Brain microvascular endothelial cell (primary cell): Measurements from ENCODE around the gene STARD3.

ENCODE experiments used
- DNase-seq: peaks from one replicate; pipeline ENCODE4 v3.0.0-alpha.2; 2020
- H3K27ac ChIP-seq: fragments of 250-450 bp; sonication (Bioruptor Pico); 2 replicates; pipeline ENCODE4 v1.5.1; 2020; ENCODE audit warnings: mild to moderate bottlenecking, moderate library complexity
- H3K27me3 ChIP-seq: fragments of 250-450 bp; sonication (Bioruptor Pico); replicated peaks from 2 replicates; pipeline ENCODE4 v1.5.1; 2020; ENCODE audit warnings: mild to moderate bottlenecking
- H3K36me3 ChIP-seq: fragments of 250-450 bp; sonication (Bioruptor Pico); replicated peaks from 2 replicates; pipeline ENCODE4 v1.5.1; 2020; ENCODE audit warnings: mild to moderate bottlenecking
- H3K4me3 ChIP-seq: 2 replicates; pipeline ENCODE4 v1.5.1; 2011; ENCODE audit warnings: low read depth, mild to moderate bottlenecking, control low read depth, low read length, moderate library complexity
- in situ Hi-C: cut with HindIII; loops from 2 replicates; pipeline ENCODE4 v1.10.0; 2017; ENCODE audit warnings: low sequenced_read_pairs, low pct_ligation_motif_present
- TF ChIP-seq, protein P1 (sequence below): IDR thresholded peaks from 2 replicates; pipeline ENCODE4 v1.5.1; 2011; ENCODE audit warnings: low read depth, mild to moderate bottlenecking, moderate library complexity, low read length, control low read depth, inconsistent platforms; ENCODE audit errors: missing control alignments

Gene STARD3

DNA sequence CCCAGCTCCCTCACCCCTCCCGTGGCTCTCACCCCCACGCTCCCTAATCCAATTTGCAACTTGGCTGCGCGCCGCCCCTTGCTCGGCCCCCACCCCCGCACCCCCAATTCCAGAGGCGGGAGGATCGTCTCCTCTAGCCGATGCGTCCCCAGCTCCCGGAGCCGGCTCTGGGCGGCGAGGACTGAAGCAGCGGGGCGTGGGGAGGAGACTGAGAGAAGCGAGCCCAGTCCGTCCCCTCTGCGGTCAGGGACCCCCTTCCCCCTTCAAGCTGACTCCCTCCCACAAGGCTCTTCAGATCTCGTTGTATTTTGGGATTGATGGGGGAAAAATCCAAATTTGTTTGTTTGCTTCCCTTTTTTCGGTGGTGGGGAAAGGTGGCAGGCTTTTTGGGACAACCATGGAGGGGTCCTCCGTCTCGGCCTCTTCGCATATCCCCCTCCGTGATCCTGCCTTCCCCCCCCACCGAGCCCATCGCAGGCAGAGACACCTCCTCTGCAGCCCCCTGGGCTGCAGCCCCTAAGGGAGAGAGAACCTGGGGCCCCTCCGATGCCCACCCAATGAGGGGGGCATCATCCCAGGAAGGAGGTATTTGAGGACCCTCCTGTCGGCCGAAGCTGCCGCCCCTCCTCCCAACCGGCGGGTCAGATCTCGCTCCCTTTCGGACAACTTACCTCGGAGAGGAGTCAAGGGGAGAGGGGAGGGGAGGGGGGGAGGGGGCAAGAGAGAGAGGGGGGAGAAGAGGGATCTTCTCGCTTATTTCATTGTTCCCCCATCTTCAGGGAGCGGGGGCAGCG is 29.7 kb upstream of the STARD3 start:
- TF ChIP-seq, protein P1, sequence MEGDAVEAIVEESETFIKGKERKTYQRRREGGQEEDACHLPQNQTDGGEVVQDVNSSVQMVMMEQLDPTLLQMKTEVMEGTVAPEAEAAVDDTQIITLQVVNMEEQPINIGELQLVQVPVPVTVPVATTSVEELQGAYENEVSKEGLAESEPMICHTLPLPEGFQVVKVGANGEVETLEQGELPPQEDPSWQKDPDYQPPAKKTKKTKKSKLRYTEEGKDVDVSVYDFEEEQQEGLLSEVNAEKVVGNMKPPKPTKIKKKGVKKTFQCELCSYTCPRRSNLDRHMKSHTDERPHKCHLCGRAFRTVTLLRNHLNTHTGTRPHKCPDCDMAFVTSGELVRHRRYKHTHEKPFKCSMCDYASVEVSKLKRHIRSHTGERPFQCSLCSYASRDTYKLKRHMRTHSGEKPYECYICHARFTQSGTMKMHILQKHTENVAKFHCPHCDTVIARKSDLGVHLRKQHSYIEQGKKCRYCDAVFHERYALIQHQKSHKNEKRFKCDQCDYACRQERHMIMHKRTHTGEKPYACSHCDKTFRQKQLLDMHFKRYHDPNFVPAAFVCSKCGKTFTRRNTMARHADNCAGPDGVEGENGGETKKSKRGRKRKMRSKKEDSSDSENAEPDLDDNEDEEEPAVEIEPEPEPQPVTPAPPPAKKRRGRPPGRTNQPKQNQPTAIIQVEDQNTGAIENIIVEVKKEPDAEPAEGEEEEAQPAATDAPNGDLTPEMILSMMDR, result no peak
- peaks cover 79% of the 10 kb centered on the region for H3K27me3 ChIP-seq
- no peak for DNase-seq
- no peak overlapping the region for H3K27ac ChIP-seq
- in situ Hi-C loops, result no loop called here
- H3K4me3 ChIP-seq, result no peak overlapping the region
- H3K36me3 ChIP-seq, result no peaks in the 10 kb centered on the region

DNA sequence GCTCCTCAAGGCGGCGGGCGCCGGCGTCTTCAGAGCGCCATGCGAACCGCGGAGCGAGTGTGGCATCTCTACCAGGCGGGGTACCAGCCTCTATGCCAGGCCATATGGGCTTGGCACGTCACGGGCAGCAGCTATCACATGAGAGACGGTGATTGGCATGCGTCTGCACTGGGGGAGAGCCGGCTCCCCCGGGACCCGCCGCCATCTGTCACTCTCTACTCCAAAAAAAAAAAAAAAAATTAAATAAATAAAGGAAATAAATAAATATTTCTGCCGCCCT is 29.2 kb upstream of the STARD3 start, which contains the start of gene NEUROD2:
NEUROD2 (minus strand) TSS at position 70 of the 280 bp plus-strand sequence. CDS start 1,321 bp downstream, outside the sequence.
- Histone ChIP-seq H3K36me3 (no peaks in the 10 kb centered on the region), H3K4me3 (no peak within 1 kb of the TSS), H3K27ac (no peak within 1 kb of the TSS), H3K27me3 (peaks cover 74% of the 10 kb centered on the region)
- DNase-seq, result no peak
- TF ChIP-seq, protein P1, result no peak
- in situ Hi-C loops, result no loop called here

DNA sequence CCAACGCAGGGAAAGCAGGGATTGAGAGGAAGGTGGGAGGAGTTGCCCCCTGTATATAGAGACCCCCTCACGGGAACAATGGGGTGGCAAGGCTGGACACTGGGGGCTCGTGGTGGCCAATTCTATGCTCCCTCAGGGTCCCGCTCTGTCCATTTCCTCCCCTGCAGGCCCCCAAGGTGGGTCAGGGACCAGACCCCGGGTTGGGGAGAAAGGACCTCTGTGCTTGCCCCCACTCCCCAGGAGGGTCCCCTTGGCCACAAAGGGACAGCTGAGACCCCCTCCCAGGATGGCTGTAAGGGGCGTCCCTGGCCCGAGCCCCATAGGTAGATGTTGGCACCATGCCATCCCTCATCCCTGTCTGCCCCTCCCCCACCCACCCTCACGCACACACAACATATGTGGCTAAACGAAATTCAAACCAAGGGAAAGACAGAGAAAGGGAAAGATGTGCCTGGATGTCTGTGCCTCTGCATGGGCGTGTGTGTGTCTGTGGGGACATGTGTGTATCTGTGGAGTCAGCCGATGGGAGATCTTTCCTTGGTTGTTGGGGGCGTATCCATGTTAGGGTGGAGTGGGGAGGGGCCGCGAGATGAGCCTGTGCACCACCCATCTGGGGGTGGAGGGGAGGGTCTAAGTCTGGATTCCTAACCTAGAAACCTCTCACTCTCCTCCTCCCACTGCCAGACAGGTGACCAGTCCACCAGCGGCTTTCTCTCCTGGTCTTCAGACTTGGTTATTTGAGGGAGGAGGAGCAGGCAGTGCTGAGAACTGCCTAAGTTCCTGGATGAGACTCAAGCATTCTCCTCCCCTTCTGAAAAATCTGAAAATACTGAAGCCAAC is 28.6 kb upstream of the STARD3 start:
- H3K27me3 ChIP-seq, result peaks cover 68% of the 10 kb centered on the region
- in situ Hi-C loops, result no loop called here
- H3K36me3 ChIP-seq, result no peaks in the 10 kb centered on the region
- no peak overlapping the region for H3K27ac ChIP-seq
- H3K4me3 ChIP-seq, result no peak overlapping the region
- DNase-seq, result no peak
- TF ChIP-seq, protein P1, result no peak

DNA sequence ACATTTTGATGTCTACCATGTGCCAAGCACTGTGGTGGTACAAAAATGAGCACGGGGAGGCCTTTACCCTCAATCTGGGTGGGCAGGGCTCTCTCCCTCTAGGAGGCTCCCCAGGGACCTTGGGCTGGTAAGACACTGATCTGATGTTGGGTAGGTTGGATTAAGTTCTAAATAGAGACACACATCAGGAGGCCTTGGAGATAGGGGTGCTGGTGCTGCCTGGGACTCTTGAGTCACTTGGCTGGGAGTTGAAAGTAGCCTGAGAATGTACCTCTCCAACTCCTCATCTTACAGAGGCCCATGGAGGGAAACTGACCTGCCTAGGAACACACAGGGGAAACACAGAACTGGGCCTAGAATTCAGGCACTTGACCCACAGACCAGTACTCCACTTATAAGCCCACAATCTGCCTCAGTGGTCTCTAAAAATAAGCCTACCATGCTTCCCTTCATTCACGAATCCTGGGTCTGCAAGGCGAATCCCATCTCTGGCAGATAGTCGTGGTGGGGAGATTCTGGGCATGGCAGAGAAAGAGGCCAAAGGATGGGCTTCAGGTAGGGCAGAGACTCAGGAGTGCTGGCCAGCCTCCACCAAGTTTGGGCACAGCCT is 27.4 kb upstream of the STARD3 start:
- H3K27me3 ChIP-seq, result peaks cover 59% of the 10 kb centered on the region
- H3K4me3 ChIP-seq, result no peak overlapping the region
- TF ChIP-seq, protein P1, result no peak
- no peaks in the 10 kb centered on the region for H3K36me3 ChIP-seq
- in situ Hi-C loops, result no loop called here
- H3K27ac ChIP-seq, result no peak overlapping the region
- no peak for DNase-seq

DNA sequence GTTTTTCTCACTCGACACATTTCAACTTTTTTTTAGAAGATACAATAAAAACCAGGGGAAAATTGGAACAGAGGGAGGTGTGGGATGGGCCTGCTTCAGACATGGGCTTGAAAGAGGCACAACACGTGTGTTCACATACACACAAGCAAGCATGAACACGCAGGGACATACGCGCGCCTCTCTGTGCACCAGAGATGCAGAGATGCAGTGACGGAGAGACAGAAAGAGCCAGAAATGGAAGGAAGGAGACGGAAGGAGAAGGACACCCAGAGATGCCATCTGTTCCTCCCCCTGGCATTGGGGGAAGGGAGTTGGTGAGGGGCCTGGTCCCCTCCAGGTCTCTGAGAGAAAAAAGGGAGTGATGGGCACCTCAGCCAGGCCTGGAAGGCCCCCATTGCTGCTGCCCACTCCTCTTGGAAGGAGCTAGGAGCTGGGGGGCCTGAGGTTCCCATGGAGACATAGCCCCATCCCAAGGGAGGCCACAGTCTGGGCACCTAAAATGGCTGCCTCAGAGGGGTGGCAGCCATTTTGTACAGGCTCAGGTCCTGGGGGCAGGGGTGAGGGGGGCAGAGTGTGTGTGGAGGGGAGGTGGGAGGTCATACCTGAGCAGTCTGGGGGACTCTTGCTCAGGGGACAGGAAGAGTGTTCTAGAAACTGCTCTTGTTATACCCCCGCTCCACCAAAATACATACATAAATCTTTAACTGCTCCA is 25.4 kb upstream of the STARD3 start:
- Histone ChIP-seq H3K36me3 (no peaks in the 10 kb centered on the region), H3K27me3 (peaks cover 53% of the 10 kb centered on the region), H3K27ac (no peak overlapping the region), H3K4me3 (no peak overlapping the region)
- in situ Hi-C loops, result no loop called here
- TF ChIP-seq, protein P1, result no peak
- no peak for DNase-seq
